Measurements from ENCODE around the gene SNAP25. TPM values are rescaled to one million over a fixed set of nuclear protein-coding genes. Genes with fewer than 3 reads are reported as not detected.

Gene SNAP25
- total and polyA plus RNA-seq, 10 of the 15 experiments (the other 5 are each of a cell fraction or from before 2014, with no cell fraction given), result not detected

GRCh38 chr20:10324198-10324847 lies 105.7 kb downstream of the SNAP25 start (continued):
- TF ChIP-seq CEBPB (IDR thresholded peaks at IDR 0.05; ENCODE audit: borderline replicate concordance in 1 of 2, low read depth in 2 of 2, low read length in 2 of 2) (no peak), POLR2A (IDR thresholded peaks at IDR 0.05; ENCODE audit: low read depth, low read length) (no peak), NR2C1 (IDR thresholded peaks at IDR 0.05) (no peak), BHLHE40 (IDR thresholded peaks at IDR 0.05; ENCODE audit: borderline replicate concordance in 1 of 2, low read depth in 2 of 2, low read length in 1 of 2) (no peak)

GRCh38 chr20:10328897-10329255 lies 110.2 kb downstream of the SNAP25 start:
- no peak overlapping the region for H3K4me2 ChIP-seq (ENCODE audit: control insufficient read depth, insufficient read depth)
- no peak for FAIRE-seq
- no peak overlapping the region for H3K4me3 ChIP-seq
- H3K36me3 ChIP-seq (ENCODE audit: control insufficient read depth in 2 of 2, insufficient read depth in 2 of 2, low read length in 1 of 2), result no peaks in the 10 kb centered on the region
- RAD21 ChIA-PET (ENCODE audit: unreplicated experiment), result interaction anchor here (1.9 kb wide), 1 partner anchor 12 kb away, joined by 5 read pairs; no protein-coding TSS in a partner anchor
- CTCF ChIA-PET, result interaction anchor here (1.4 to 1.5 kb wide), 2 partner anchors 12 kb away, joined by 4 to 6 read pairs; no protein-coding TSS in a partner anchor
- no peaks in the 10 kb centered on the region for H3K4me1 ChIP-seq (ENCODE audit: control insufficient read depth, insufficient read depth, low read length)
- no peak overlapping the region for H3K27ac ChIP-seq (ENCODE audit: control insufficient read depth, insufficient read depth)
- in situ Hi-C loops (cut with MboI), result no loop called here
- WGBS (ENCODE audit: insufficient coverage, insufficient replicate concordance, low lambda C conversion rate, missing lambda C conversion rate), result 66% methylated on average over 4 of the region's 4 CpGs
- POLR2A ChIA-PET, result no interaction called here
- SMC1A ChIA-PET (ENCODE audit: uncharacterized antibody, unreplicated experiment), result interaction anchor here (1.0 to 1.5 kb wide), 4 partner anchors 8 to 51 kb away, joined by 3 to 5 read pairs (median 3); no protein-coding TSS in a partner anchor
- no peaks in the 10 kb centered on the region for H3K79me2 ChIP-seq (ENCODE audit: control insufficient read depth, insufficient read depth, low read length)
- no TSS peak for BruUV-seq (replicated peaks)
- no peak overlapping the region for H2AFZ ChIP-seq (ENCODE audit: control insufficient read depth, low read depth, low read length)
- intact Hi-C loops (cut with micrococcal nuclease; ENCODE audit: unreplicated experiment), result no loop called here
- no peak for DNase-seq (ENCODE audit: low read depth, low spot score)
- H3K9ac ChIP-seq (ENCODE audit: control insufficient read depth, insufficient read depth, low read length), result no peak overlapping the region
- no peaks in the 10 kb centered on the region; a peak in 2 of 4 replicates for H3K27me3 ChIP-seq (replicated peaks in 1 of 2; ENCODE audit: control insufficient read depth in 2 of 2, insufficient read depth in 2 of 2, low read length in 1 of 2)
- no peak for ATAC-seq
- no peaks in the 10 kb centered on the region for H3K9me3 ChIP-seq (replicated peaks; ENCODE audit: control insufficient read depth, insufficient read depth, low read length)
- no peaks in the 10 kb centered on the region for H4K20me1 ChIP-seq (ENCODE audit: control insufficient read depth, insufficient read depth)
- TF ChIP-seq CUX1 (IDR thresholded peaks at IDR 0.05; ENCODE audit: insufficient replicate concordance, low read depth, low read length), result no peak
- TF ChIP-seq MXI1 (IDR thresholded peaks at IDR 0.05; ENCODE audit: low read depth, low read length), result no peak
- no peak for TF ChIP-seq EZH2 (IDR thresholded peaks at IDR 0.05; ENCODE audit: borderline replicate concordance, control insufficient read depth, low read depth, low read length)
- TF ChIP-seq RAD51 (IDR thresholded peaks at IDR 0.05), result no peak
- TF ChIP-seq ZNF622 (IDR thresholded peaks at IDR 0.05), result no peak
- TF ChIP-seq SUPT20H (IDR thresholded peaks at IDR 0.05; ENCODE audit: borderline replicate concordance, control insufficient read depth, low read depth, low read length), result no peak
- no peak for TF ChIP-seq MYC (IDR thresholded peaks at IDR 0.05; ENCODE audit: insufficient read depth, insufficient read length, insufficient replicate concordance, low read length, severe bottlenecking)
- TF ChIP-seq ZNF274 (IDR thresholded peaks at IDR 0.05; ENCODE audit: insufficient read depth, insufficient read length), result no peak
- TF ChIP-seq ATF2 (IDR thresholded peaks at IDR 0.05; ENCODE audit: low read length), result no peak
- TF ChIP-seq RUNX3 (IDR thresholded peaks at IDR 0.05; ENCODE audit: low read length), result no peak
